NCI-H748 treated with DMSO at 0.1 percent for 48 hours (cell line): ENCODE results near the gene TRAF7.
"Not testable (repeated sequence)": the region's sequence is repeated elsewhere in the genome, so short reads cannot be mapped to it uniquely, and the experiment has no call there.

Source experiments
- DNase-seq: peaks from one replicate; lab custom pipeline; 2025; lab: John Stamatoyannopoulos, UW

Gene TRAF7

DNA sequence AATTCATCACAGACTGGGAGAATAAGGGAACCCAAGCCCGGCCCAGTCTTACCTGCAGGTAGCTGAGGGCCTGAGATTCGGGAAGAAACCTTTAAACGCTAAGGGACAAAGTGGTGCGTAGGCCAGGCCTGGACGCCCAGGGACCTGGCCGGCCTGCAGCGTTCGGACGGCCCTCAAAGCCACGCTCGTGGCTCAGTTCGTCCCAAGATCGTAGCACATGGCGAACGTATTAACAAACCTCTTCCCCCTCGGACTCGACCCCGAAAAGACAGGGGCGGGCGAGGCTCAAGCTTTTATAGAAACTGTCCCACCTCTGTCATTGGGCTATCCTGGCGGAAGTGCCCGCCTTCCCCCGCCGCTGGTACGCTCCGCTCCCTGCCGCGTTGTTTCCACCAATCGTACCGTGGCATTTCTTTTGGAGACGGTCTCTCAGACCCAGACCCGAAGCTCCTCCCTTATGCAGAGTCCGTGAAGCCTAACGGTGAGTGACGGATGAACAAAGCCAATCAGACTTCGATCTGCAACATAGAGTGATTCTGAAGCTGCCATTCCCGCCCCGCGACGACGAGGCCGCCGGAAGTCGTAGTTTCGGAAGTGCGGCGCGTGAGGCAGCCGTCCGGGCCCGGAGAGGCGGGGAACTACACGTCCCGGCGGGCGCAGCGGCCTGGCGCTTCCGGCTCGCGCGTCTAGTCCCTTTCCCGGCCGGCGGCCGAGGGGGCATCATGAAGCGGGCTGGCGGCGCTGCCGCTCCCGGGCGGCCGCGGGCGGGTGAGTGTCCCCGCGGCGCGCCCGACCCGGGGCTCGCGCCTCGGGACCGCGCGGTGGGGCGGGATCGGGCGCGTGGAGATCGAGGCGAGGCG lies at the start of gene TRAF7:
Gene TRAF7 (plus strand): TSS at position 692 of the 860 bp plus-strand sequence. CDS start 8,139 bp downstream, outside the sequence.
- DNase-seq: peak; percentile 97

DNA sequence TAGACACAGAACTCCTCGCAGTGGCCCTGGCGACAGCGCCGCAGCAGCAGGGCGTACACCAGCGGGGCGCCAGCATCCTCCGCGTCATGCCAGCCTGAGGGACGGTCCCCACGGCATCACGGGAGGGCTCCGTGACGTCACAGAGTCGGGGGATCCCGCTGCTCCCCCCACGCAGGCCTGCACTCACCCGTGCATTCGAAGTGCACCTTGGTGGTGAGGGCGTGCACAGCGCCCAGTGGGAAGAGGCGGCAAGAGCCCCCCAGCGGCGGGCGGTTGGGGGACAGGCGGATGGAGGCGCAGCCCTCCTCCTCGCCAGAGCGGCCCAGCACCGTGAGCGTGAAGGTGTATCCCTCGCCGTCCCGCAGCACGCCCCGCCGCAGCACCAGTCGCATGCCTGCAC lies 49.4 kb upstream of the TRAF7 start:
- DNase-seq: not testable (repeated sequence)

DNA sequence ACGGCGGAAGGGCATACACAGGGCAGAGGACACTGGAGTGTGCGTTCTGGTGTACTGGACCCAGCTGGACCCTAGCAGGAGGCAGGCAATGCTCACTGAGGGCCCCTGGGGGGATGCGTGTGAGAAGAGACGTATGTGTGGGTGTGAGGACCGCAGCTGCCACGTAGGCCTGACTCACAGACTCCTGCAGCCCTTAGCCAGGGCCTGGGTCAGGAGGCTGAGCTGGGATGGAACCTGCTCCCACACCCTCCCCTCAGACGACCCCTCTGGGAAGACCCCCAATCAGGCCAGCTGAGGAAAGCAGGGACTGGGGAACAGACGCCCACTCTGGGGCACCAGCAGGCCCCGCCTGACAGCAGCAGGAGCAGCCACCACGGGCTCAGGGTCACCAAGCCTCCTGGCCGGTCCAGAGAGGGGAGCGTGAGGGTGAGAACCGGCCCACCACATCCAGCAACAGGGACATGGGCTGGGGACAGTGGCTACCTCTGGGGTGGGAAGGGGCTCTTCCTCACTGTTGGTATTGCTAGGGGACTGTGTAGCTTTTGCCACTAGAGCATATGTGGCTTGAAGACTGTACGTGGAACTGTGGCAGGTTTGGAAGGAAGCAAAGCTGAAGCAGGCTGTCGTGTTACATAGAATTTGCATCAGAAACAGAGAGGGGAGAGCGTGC lies 48.3 kb upstream of the TRAF7 start:
- DNase-seq: not testable (repeated sequence)

DNA sequence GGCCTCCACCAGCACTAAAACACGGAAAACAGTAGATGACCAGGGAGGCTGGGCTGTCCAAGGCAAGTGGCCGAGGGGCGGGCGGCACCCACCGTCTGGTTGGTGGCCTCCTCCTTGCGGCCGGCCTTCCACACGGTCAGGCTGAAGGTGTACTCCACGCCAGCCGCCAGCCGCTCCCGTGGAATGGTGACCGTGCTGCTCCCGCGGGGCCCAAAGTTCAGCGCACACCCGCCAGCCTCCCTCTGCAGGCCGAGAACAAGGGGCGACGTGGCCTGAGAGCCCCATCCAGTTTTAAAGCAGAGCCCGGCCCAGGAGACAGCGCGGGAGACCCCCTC lies 47.8 kb upstream of the TRAF7 start:
- not testable (repeated sequence) for DNase-seq

DNA sequence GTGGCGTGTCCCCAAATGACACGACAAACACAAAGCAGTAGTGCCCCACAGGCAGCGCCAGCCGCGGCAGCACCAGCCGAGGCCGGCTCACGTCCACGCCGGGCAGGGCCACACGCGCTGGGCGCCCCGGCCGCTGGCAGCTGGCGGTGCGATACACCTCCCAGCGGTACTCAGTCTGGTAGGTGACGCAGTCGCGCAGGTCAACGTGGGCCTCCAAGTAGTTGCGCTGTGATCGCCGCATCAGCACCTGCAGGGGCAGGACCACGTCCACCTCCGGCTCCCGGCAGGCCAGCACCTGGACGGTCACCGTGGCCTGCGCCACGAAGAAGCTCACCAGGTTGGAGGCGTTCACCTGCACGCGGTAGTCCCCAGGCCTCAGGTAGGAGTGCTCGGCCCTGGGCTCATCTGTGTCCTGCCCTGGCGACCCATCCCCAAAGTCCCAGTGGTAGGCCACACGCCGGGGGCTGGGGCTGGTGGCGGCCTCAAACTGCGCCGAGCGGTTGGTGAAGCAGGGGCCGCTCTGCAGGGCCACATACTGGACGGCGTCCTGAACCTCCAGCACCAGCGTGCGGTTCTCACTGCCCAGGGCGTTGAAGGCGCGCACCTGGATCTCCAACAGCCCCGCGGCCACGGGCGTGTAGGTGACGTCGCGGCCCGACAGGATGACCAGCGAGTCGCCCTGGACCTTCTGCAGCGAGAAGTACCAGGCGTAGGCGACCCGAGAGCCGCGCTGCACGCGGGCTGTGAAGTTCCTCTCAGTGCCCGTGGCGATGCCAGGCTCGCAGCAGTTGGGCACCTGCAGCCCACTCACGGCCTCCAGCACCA lies 46.9 kb upstream of the TRAF7 start:
- not testable (repeated sequence) for DNase-seq

DNA sequence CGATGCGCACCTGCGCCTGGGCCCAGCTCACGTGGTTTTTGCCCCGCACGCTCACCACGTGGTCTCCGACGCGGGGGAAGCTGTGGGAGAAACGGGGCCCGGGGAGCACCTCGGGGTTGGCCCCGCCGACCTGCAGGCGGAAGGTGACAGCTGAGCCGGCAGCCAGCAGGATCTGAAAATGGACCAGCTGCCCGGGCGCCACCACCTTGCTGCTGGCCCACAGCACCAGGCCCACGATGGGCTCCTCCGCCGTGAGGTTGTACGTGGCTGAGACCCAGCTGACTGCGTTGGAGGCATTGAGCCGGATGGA lies 46.4 kb upstream of the TRAF7 start:
- DNase-seq: not testable (repeated sequence)

DNA sequence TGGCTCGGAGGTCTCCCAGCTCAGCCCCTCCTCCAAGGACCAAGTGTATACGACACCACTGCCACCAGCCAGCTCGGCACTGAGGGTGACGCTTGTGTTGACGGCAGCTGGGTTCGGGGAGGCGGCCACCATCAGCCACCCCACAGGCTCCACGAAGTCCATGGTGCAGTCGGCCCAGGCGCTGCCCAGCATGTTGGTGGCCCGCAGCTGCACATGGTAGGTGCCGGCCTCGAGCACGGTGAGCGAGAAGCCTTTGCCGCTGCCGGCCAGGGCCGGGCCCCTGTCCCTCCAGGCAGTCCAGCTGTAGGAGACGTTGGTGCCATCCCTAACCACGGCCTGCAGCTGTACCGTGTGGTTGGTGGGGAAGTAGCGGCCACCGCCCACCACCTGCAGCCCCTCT lies 45.7 kb upstream of the TRAF7 start:
- DNase-seq: not testable (repeated sequence)

DNA sequence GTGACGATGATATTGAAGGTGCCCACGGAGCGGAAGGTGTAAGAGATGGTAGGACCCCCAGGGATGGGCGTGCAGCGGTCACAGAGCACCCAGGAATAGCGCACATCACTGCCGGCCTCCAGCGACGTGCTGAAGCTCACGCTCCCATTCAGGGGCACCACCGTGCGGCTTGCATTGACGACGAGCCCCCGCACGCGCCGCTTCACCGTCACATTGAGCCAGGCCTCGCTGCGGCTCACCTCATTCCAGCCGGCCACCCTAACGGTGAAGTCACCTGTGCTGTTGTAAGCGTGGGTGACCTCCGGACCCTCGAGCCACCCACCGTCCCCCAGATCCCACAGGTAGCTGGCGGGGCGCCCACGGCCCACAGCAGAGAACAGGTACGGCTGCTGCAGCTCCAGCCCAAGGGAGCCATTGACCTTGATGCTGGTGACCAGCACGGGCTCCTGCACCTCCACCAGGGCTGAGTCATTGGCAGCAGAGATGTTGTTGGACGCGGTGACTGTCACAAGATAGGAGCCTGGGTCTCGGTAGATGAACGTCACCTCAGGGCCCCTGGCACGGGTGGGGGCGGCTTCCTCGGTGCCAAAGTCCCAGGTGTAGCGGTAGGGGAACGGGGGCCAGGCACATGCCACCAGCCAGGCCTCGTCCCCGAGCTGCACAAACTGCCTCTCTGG lies 45.1 kb upstream of the TRAF7 start:
- DNase-seq: not testable (repeated sequence)

DNA sequence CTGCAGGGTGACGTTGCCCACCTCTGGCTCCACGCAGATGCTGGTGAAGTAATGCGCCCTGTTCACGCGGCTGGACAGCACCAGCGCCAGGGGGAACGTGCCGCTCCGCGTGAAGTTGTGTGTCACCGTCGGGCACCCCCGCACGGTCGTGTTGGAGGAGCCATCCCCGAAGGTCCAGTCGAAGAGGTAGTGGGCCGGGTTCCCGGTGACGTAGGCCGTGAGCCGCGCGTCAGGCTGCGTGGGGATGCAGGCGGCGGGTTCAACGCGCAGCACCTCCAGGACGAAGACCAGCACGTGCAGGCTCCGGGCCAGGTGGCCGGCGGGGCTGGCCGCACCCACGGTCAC lies 44.6 kb upstream of the TRAF7 start:
- not testable (repeated sequence) for DNase-seq

DNA sequence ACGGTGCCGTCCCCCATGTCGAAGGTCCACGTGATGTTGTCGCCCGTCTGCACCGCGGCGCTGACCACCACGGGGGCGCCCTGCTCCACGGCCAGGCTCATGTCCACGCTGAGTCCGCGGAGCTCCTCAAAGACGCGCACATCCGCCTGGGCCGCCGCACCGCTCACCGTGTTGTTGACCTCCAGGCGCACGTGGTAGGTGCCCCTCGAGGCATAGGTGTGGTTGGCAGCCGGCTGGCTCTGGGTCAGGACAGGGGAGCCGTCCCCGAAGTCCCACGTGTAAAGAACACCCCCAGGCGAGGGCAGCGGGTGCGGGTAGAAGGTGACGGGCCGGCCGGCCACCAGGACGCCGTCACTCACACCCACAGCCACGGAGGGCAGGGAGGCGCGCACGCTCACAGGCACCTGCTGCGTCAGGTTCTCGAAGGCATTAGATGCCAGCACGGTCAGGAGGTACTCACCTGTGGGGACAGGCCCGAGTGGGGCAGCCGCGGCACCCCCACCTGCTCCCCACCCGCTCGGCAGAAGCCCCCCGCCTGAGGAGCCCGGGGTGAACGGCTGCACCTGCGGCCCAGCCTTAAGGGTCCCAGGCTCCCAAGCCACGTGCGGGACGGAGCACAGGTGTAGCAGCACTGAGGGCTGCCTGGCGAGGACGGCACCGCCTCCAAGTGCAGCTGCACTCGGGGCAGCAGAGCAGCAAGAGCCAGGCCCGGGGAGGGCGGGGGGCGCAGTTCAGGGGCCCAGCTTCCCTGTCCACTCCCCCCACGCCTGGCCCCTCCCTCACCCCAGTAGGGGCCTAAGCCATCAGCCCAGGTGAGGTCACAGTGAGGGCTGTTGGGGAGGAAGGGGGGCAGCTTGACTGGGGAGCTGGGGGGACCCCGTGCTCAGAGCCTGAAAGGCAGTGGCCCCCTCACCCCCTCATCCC lies 43.9 kb upstream of the TRAF7 start:
- not testable (repeated sequence) for DNase-seq

DNA sequence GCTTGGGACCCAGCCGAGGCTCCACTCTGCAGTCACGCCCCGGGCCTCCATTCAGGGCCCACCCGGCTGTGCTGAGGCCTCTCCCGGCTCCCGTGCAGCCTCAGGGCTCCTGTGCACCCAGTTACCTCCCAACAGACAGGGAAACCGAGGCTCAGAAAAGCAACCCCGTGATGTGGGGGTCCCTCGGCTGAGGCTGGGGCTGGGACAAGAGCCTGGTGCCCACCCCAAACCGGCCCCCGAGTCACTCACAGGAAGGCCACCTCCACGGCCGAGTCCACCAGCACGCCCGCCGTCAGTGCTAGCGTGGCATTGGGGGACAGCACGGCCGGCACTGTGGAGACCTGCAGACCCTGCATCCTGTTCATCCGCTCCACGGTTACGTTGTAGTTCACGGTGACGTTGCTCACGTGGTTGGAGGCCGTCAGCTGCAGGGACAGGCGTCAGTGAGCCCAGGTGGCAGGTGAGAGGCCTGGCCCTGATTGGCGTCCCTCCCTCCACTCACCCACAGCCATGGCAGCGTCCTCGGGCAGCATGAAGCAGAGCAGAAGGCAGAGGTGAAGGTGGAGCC lies 43.0 kb upstream of the TRAF7 start:
- not testable (repeated sequence) for DNase-seq

DNA sequence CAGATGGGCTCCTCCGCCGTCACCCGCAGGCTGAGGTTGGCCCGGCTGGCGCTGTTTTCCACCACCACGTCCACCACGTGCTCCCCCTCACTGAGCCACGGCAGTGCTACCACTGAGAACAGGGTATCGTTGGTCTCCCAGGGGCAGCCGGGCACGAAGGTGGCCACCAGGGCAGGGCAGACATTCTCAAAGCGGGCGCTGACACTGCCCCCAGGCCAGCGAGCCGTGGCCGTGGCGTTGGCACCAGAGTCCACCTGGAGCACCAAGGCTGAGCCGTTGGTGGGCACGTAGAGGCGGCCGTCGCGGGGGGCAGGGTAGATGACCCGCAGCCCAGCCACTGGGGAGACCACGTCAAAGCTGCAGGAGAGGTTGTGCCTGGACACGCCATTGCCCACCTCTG lies 41.4 kb upstream of the TRAF7 start:
- DNase-seq: not testable (repeated sequence)

DNA sequence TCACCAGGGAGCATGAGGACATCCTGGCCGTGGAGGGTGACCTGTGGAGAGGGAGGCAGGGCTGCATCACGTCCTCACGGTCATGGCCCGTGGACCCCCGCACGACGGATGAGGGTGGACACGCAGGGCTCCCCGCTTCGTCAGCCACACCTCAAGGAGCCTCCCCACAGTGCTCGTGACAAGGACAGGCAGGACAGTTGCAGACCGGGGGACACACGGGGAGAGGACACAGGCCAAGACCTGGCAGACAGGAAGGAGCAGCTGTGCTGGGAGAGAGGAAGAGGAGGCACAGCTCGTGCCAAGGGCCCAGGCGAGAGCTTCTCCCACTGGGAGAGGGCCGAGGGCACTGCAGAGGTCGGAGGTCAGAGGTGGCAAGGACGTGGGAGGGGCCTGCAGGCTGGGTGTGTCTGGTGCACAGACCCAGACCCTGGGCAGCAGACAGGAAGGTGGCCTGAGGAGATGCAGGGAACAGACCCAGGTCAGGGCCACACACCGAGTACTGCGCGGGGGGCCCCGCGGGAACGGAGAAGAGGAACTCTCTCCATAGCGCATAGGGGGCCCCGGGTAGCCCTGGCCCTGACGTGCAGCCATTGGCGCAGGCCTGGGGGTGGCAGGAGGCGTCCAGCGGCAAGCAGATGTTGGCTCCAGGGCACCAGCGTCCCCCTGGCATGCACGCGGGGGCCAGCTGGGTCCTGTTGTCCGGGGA lies 40.5 kb upstream of the TRAF7 start:
- DNase-seq: not testable (repeated sequence)

DNA sequence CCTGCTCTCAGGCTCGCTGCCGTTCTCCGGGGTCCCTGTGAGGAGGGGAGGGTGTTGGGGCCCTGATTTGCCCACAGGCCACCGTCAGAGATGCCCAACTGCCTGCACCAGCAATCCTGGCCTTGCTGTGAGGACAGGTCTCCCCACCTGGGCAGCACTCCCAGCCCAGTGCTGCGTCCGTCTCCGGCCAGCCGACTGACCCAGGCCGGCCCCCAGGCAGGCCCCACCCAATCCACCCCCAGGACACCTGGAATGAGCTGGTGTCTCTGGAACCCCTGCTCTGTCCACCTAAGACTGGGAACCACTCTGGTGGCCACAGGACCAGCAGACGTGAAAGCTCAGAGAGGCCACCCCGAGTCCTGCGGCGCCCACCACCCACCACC lies 40.0 kb upstream of the TRAF7 start:
- DNase-seq: no peak

DNA sequence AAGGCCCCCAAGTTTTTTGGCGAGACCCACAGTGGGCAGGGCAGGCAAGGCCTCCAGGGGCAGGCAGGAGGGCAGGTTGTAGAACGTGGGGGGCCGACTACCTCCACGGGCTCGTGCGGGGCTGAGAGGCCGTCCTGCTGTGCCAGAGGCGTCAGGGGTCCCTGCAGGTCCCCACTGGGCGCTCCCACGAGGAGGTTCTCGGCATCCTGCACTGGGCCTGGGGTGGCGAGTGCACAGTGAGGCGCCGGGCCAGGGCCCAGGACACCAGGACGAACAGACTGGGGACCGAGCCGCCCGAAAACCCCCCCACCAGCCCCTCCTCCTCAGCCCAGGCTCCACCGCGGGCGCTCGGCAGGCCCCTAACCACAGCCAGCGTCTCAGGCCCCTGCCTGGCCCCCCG lies 39.2 kb upstream of the TRAF7 start:
- not testable (repeated sequence) for DNase-seq

DNA sequence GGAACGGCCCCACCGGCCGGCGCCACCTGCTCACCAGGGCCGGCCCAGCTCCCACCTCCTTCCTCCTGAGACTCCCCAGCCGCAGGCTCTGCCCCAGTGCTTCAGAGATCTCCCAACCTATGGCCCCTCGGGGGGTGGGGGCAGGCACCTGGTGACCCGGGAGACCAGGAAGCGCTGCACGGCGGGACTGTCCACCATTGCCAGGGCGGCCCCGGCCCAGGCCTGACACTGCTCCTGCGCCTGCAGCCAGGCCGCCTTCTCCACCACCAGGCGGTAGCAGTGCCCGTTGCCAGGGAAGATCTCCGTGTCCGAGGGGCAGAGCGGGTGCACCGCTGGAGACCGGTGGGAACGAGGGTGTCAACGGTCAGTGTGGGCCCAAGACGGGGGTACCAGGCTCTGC lies 38.2 kb upstream of the TRAF7 start:
- DNase-seq: not testable (repeated sequence)

DNA sequence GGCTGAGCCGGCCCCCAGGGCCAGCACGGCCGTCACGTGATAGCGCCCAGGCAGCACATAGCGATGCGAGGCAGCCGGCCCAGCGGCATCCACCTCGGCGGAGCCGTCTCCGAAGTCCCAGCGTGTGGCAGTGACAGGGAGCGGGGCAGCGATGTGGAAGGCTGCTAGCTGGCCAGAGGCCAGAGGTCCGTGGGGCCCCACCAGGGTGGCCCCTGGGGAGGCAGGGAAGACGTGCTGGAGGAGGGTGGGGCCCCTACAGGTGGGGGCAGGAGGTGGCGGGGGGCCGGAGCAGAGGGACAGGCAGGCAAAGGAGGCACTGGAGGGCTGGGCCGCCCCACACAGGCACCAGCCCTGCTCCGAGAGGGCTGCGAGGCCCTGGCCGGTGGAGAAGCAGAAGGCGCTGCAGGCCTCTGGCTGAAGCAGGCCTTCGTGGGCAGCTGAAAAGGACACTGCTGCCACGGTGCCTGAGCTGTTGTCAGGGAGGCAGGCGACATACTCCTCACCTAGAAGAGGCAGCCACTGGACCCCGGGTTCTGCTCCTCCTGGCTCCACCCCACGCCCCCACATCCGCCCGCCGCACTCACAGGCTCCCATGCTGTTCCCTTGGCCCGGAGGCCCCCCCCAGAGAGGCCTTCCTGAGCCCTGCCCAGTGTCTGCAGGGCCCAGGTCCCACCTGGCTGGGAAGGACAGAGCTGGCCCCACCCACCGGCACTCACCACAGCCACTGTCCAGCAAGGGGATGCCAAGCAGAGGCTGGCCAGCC lies 37.4 kb upstream of the TRAF7 start:
- DNase-seq: not testable (repeated sequence)

DNA sequence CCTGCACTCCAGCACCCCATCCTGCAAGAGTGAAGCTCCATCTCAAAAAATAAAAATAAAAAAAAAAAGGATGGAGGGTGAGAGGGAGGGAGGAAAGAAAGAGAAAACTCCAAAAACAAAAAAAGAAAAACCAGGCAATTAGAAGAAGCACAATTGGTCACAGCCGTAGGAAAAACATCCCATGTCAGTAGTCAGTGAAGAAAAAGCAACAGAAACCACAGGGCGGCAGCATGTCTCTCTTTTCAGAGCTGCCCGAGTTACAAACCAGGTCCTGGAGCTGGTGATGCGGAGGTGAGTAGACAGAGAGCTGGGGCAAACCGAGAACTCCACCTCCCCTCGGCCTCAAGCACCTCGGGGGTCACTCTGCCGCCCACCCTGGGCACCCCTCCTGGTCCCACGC lies 34.3 kb upstream of the TRAF7 start:
- not testable (repeated sequence) for DNase-seq

DNA sequence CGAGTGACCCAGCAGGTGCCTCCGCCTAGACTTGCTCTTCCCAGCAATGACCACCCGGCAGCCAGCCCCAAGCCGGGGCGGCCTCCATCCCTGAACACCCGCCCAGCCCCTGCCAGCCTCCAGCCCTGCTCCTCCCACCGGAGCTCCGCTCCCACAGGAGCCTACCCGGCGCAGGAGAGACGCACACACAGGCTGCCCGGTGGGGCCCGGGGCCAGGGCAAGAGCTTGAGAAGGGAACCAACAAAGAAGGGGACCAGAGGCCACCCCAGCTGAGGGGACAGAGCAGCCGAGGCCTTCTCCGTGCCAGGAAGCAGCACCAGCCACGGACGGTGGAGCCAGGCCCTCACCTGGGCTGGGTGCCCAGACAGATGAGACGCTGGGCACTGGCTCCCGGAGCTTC lies 33.7 kb upstream of the TRAF7 start:
- no peak for DNase-seq
